ENCODE measurements around the gene LAMA2. TPM values are rescaled to one million over a fixed set of nuclear protein-coding genes. Genes with fewer than 3 reads are reported as not detected.

LAMA2 gene
- total RNA-seq, 1 experiment from 2014 or later, result 0.28 TPM

GRCh38 chr6:128848212-128848935 is 34.6 kb upstream of the LAMA2 start:
- no peaks in the 10 kb centered on the region for H3K4me1 ChIP-seq (ENCODE audit: control insufficient read depth, insufficient read depth, low read length)
- intact Hi-C loops (cut with micrococcal nuclease; ENCODE audit: unreplicated experiment) (no loop called here), in situ Hi-C loops (cut with HindIII; ENCODE audit: low pct_unique_long_range_greater_than_20kb, low sequenced_read_pairs) (no loop called here)
- H3K27me3 ChIP-seq (ENCODE audit: control insufficient read depth, insufficient read depth, low read length), result no peaks in the 10 kb centered on the region
- BruUV-seq (replicated peaks), result no TSS peak
- no peak overlapping the region for H3K4me3 ChIP-seq (ENCODE audit: low read depth in 2 of 2, low read length in 2 of 2)
- no peak overlapping the region for H3K27ac ChIP-seq (ENCODE audit: low read length)
- DNase-seq (ENCODE audit: low read depth, low spot score), result no peak
- ATAC-seq, result no peak
- H3K36me3 ChIP-seq (ENCODE audit: control insufficient read depth, insufficient read depth, low read length), result no peaks in the 10 kb centered on the region
- no peak for TF ChIP-seq SIN3A (IDR thresholded peaks at IDR 0.05; ENCODE audit: borderline replicate concordance, insufficient read depth, low read depth, low read length)
- no peak for TF ChIP-seq CTCF (IDR thresholded peaks at IDR 0.05)
- TF ChIP-seq POLR2AphosphoS5 (IDR thresholded peaks at IDR 0.05; ENCODE audit: low read depth, low read length), result no peak
- TF ChIP-seq TCF7L2 (IDR thresholded peaks at IDR 0.05; ENCODE audit: low read depth, low read length), result no peak
- TF ChIP-seq, protein P1, sequence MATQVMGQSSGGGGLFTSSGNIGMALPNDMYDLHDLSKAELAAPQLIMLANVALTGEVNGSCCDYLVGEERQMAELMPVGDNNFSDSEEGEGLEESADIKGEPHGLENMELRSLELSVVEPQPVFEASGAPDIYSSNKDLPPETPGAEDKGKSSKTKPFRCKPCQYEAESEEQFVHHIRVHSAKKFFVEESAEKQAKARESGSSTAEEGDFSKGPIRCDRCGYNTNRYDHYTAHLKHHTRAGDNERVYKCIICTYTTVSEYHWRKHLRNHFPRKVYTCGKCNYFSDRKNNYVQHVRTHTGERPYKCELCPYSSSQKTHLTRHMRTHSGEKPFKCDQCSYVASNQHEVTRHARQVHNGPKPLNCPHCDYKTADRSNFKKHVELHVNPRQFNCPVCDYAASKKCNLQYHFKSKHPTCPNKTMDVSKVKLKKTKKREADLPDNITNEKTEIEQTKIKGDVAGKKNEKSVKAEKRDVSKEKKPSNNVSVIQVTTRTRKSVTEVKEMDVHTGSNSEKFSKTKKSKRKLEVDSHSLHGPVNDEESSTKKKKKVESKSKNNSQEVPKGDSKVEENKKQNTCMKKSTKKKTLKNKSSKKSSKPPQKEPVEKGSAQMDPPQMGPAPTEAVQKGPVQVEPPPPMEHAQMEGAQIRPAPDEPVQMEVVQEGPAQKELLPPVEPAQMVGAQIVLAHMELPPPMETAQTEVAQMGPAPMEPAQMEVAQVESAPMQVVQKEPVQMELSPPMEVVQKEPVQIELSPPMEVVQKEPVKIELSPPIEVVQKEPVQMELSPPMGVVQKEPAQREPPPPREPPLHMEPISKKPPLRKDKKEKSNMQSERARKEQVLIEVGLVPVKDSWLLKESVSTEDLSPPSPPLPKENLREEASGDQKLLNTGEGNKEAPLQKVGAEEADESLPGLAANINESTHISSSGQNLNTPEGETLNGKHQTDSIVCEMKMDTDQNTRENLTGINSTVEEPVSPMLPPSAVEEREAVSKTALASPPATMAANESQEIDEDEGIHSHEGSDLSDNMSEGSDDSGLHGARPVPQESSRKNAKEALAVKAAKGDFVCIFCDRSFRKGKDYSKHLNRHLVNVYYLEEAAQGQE (IDR thresholded peaks at IDR 0.05; ENCODE audit: insufficient read depth in 1 of 2, low read depth in 2 of 2, low read length in 1 of 2), result no peak
- no peaks in the 10 kb centered on the region for H3K9me3 ChIP-seq (ENCODE audit: control insufficient read depth, insufficient read depth, low read depth, low read length)
- ChIA-PET CTCF (no interaction called here), POLR2A (no interaction called here)

- CTCF ChIA-PET, result interaction anchor here (0.5 kb wide), 1 partner anchor 13 kb away, joined by 5 read pairs; no protein-coding TSS in a partner anchor
- DNase-seq (ENCODE audit: low read depth, low spot score), result no peak
- Histone ChIP-seq H3K4me1 (ENCODE audit: control insufficient read depth, insufficient read depth, low read length) (no peaks in the 10 kb centered on the region), H3K4me3 (ENCODE audit: low read depth in 2 of 2, low read length in 2 of 2) (no peak overlapping the region), H3K36me3 (ENCODE audit: control insufficient read depth, insufficient read depth, low read length) (no peaks in the 10 kb centered on the region), H3K9me3 (ENCODE audit: control insufficient read depth, insufficient read depth, low read depth, low read length) (no peaks in the 10 kb centered on the region), H3K27me3 (ENCODE audit: control insufficient read depth, insufficient read depth, low read length) (no peaks in the 10 kb centered on the region), H3K27ac (ENCODE audit: low read length) (no peak overlapping the region)
- no TSS peak for BruUV-seq (replicated peaks)
- in situ Hi-C loops (cut with HindIII; ENCODE audit: low pct_unique_long_range_greater_than_20kb, low sequenced_read_pairs) (no loop called here), intact Hi-C loops (cut with micrococcal nuclease; ENCODE audit: unreplicated experiment) (no loop called here)
- POLR2A ChIA-PET, result no interaction called here
- TF ChIP-seq SIN3A (IDR thresholded peaks at IDR 0.05; ENCODE audit: borderline replicate concordance, insufficient read depth, low read depth, low read length) (no peak), CTCF (IDR thresholded peaks at IDR 0.05) (no peak), POLR2AphosphoS5 (IDR thresholded peaks at IDR 0.05; ENCODE audit: low read depth, low read length) (no peak), TCF7L2 (IDR thresholded peaks at IDR 0.05; ENCODE audit: low read depth, low read length) (no peak)
- TF ChIP-seq, protein P1 (IDR thresholded peaks at IDR 0.05; ENCODE audit: insufficient read depth in 1 of 2, low read depth in 2 of 2, low read length in 1 of 2), result no peak
- no peak for ATAC-seq
Measured at GRCh38 chr6:128855581-128856085, 27.3 kb upstream of the LAMA2 start.
